ENCODE measurements around the gene MAB21L1.

The MAB21L1 gene

DNA sequence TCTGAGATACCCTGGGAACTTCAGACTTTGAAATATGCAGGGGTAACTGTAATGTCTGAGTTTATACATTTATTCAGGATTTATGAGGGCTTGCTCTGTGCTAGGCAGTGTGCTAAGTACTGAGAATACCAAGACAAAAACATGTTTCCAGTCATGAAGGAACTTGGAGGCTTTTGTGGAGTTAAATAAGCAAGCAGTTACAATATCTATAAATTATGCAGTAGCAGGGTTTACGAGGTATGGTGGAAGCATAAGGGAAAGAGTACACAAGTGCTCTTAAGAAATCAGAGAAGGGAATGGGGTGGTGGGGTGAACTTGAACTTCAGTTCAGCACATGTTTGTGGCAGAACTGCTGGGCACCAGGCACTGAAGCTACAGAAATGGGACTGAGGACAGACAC is 28.0 kb downstream of the MAB21L1 start:
- no peaks in the 10 kb centered on the region for H3K4me1 ChIP-seq (ENCODE audit: insufficient read depth, insufficient read length)
- H3K9ac ChIP-seq (ENCODE audit: insufficient read length, low read depth): no peak overlapping the region
- DNase-seq (ENCODE audit: low read depth, low spot score): no peak
- no peak overlapping the region for H3K4me3 ChIP-seq (ENCODE audit: insufficient read length, low read depth)
- H3K9me3 ChIP-seq (ENCODE audit: insufficient read depth, low read length): no peaks in the 10 kb centered on the region
- no peak for TF ChIP-seq YY1 (IDR thresholded peaks at IDR 0.05; ENCODE audit: insufficient read depth, insufficient read length)
- no peak for TF ChIP-seq SUZ12 (IDR thresholded peaks at IDR 0.05; ENCODE audit: extremely low read depth, insufficient read depth, insufficient read length)
- TF ChIP-seq ZNF274 (IDR thresholded peaks at IDR 0.05; ENCODE audit: low read depth, low read length): no peak
- no peaks in the 10 kb centered on the region for H3K27me3 ChIP-seq (ENCODE audit: insufficient read depth, insufficient read length)
- H3K36me3 ChIP-seq (ENCODE audit: insufficient read depth, insufficient read length, low read length): no peaks in the 10 kb centered on the region

Data from NT2/D1 (cell line).